Measurements from ENCODE around the gene PCNT.
A peak's percentile ranks its signal among the peaks of the same experiment; 100 is the strongest.

PCNT gene, protein sequence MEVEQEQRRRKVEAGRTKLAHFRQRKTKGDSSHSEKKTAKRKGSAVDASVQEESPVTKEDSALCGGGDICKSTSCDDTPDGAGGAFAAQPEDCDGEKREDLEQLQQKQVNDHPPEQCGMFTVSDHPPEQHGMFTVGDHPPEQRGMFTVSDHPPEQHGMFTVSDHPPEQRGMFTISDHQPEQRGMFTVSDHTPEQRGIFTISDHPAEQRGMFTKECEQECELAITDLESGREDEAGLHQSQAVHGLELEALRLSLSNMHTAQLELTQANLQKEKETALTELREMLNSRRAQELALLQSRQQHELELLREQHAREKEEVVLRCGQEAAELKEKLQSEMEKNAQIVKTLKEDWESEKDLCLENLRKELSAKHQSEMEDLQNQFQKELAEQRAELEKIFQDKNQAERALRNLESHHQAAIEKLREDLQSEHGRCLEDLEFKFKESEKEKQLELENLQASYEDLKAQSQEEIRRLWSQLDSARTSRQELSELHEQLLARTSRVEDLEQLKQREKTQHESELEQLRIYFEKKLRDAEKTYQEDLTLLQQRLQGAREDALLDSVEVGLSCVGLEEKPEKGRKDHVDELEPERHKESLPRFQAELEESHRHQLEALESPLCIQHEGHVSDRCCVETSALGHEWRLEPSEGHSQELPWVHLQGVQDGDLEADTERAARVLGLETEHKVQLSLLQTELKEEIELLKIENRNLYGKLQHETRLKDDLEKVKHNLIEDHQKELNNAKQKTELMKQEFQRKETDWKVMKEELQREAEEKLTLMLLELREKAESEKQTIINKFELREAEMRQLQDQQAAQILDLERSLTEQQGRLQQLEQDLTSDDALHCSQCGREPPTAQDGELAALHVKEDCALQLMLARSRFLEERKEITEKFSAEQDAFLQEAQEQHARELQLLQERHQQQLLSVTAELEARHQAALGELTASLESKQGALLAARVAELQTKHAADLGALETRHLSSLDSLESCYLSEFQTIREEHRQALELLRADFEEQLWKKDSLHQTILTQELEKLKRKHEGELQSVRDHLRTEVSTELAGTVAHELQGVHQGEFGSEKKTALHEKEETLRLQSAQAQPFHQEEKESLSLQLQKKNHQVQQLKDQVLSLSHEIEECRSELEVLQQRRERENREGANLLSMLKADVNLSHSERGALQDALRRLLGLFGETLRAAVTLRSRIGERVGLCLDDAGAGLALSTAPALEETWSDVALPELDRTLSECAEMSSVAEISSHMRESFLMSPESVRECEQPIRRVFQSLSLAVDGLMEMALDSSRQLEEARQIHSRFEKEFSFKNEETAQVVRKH (N-terminal part only)

DNA sequence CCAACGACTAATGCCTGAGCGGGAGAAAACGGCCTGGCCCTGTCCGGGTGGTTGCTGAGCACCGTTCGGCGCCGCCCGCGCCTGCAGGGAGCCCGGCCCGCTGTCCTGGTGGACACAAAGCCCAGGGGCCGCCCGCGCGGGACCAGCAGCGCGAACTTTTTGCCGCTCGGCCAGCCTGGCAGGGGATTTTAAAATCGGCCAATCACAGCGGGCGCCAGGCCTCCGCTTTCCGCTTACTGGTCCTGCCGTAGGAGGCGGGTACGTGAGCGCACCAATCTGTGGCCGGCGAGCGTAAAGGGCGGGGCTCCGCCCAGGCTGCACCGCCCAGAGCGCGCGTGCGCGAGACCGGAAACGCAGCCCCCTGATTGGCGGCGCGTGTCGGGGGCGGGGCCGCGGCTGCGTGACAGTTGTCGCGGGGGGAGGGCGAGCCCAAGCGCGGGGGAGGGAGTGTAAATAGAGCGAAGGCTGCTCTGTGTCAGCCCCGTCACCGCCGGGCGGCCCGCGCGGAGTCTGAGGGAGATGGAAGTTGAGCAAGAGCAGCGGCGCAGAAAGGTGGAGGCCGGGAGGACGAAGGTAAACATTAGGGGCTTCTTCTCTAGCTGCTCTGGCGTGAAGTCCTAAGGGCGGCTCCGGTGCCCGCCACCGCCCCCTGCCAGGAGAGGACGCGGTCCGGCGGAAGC is at the start of gene PCNT, which contains the start of gene C21orf58:
Gene PCNT (plus strand): TSS at position 447 of the 680 bp plus-strand sequence. CDS start 73 bp downstream, at position 520.
Gene C21orf58 (minus strand): TSS at position 161 of the 680 bp plus-strand sequence. CDS start 1,132 bp downstream, outside the sequence.
- DNase-seq (ENCODE audit: low read depth), result peak; percentile 85

- no peak for DNase-seq (ENCODE audit: low read depth)
These were observed 49.1 kb upstream of the PCNT start for GRCh38 chr21:46274797-46275390.

DNA sequence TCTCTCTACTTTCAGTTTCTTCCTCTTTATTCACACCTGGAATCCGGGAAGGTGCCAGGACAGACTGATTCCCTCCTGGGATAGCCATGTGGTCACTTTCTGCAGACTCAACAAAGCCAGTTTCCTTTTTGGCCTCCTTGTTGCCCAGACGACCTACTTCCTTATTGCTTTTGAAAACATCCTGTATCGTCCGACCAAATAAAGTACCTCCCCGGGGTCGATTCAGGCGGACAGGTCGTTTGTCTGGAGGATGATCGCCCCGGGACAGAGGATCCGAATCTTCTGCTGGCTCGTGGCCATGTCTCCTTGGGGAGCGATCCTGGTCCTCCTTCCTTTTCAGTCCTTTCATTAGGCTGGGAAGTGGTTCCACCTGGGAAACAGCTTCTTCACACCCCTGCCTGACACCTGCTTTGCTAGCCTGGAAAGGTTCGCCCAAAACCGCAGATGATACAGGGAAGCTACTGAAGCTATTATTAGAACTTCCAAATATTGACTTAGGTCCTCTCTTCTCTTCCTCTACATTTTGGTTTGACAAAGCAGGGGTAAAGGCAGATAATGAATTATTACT is 39.8 kb upstream of the PCNT start:
- no peak for DNase-seq (ENCODE audit: low read depth)

GRCh38 chr21:46284733-46285132 is 39.2 kb upstream of the PCNT start:
- DNase-seq (ENCODE audit: low read depth), result no peak

DNA sequence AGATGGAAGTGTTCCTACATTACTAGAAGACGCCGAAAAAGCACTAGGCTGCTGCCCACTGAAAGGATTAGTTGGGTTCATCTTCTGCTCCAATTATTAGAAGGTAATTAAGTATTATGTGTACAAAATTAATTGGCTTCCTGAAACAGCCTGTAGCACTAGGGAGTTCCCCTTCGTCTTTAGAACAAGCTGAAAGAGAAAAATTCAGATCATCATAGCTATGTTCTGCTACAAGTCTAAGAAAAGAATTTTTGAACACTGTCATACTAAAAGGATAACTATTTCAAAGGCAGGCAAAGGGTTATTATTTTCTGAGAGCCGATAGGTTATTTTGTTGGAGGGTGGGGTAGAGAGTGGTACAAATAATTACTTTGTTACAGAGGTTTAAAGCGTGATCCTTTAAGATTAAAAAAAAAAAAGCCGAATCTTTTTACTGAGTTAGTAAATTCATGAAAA is 38.7 kb upstream of the PCNT start, which contains the start of gene MCM3AP:
Gene MCM3AP (minus strand): TSS at position 406 of the 456 bp plus-strand sequence. CDS start 325 bp downstream, at position 81.
- no peak for DNase-seq (ENCODE audit: low read depth)

DNA sequence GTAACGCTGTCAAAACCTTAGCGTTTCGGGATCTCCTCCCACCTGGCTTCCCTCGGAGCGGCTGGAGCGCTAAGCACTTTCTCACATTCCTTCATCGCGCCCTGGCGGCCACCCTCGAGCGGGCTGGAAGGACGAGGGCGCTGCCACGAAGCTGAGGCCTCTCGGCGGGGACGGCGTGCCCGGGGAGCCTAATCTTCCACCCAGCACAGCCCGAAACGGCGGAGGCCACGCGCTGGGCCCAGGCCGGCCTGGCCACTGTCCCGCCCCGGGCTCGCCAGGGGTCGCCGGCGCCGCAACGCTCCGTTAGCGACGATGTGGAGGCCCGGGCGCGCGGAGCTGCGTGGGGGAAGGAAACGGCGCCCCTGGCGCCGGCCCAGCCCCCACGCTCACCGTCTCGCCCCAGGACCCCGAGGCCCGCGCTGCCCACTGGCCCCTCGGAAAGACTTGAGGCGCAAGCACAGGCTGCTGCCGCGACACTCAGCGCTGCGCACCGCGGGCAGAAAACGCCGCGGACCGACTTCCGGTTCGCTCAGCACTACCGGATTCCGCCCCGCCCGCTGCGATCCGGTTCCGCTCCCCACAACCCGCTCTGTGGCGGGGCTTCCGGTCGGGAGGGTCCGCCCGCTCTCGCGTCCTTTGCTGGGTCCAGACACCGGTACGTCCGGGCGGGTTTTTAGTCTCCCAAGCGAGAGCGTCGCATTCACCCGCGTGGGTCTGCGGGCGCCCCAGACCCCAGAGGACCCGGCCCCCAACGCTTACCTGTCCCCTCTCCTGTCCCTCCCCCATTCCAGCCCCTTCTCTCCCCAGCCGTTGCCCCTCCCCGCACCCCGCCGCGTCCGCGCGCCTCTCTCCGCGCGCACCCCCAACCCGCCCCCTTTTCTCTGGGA is 38.0 kb upstream of the PCNT start, which contains the start of gene YBEY:
Gene YBEY (plus strand): TSS at position 582 of the 887 bp plus-strand sequence. CDS start 572 bp downstream, outside the sequence.
- DNase-seq (ENCODE audit: low read depth), result peak; percentile 42

- no peak for DNase-seq (ENCODE audit: low read depth)
These were observed 37.3 kb upstream of the PCNT start for GRCh38 chr21:46286648-46287002.

- no peak for DNase-seq (ENCODE audit: low read depth)
These were observed 36.4 kb upstream of the PCNT start for GRCh38 chr21:46287541-46287940.

- no peak for DNase-seq (ENCODE audit: low read depth)
These were observed 34.2 kb upstream of the PCNT start for GRCh38 chr21:46289655-46290179.

GRCh38 chr21:46291561-46291960 is 32.4 kb upstream of the PCNT start:
- no peak for DNase-seq (ENCODE audit: low read depth)

GRCh38 chr21:46294647-46295176 is 29.2 kb upstream of the PCNT start:
- DNase-seq (ENCODE audit: low read depth), result peak; percentile 28

DNA sequence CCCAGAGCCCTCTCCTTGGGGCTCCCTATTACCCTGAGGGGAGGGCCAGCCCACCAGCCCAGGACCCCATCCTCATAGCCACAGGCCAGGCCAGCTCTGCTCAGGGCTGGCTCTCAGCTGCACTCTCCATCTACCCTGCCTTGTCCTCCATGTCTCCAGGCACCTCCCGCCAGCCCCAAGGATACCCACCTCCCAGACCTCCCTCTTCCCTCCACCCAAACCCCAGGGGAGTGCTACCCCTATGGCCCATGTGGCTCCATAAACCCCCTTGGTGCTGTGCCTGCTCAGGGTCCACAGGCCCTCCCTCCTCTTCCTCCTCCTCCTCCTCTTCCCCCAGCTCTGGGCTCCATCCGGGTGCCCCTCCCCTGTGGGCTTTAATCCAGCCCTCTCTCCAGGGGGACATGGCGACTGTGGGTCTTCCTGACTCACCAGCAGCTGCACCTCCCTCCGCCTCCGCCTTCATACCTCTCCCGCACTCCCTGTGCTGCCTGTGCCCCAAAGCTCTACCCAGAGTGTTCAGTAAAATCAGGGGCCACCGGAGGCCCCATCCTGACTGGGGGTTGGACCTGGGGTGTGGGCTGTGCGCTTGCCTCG is 28.7 kb upstream of the PCNT start:
- peak; percentile 59 for DNase-seq (ENCODE audit: low read depth)

GRCh38 chr21:46295996-46296752 is 27.8 kb upstream of the PCNT start:
- peak; percentile 74 for DNase-seq (ENCODE audit: low read depth)

DNA sequence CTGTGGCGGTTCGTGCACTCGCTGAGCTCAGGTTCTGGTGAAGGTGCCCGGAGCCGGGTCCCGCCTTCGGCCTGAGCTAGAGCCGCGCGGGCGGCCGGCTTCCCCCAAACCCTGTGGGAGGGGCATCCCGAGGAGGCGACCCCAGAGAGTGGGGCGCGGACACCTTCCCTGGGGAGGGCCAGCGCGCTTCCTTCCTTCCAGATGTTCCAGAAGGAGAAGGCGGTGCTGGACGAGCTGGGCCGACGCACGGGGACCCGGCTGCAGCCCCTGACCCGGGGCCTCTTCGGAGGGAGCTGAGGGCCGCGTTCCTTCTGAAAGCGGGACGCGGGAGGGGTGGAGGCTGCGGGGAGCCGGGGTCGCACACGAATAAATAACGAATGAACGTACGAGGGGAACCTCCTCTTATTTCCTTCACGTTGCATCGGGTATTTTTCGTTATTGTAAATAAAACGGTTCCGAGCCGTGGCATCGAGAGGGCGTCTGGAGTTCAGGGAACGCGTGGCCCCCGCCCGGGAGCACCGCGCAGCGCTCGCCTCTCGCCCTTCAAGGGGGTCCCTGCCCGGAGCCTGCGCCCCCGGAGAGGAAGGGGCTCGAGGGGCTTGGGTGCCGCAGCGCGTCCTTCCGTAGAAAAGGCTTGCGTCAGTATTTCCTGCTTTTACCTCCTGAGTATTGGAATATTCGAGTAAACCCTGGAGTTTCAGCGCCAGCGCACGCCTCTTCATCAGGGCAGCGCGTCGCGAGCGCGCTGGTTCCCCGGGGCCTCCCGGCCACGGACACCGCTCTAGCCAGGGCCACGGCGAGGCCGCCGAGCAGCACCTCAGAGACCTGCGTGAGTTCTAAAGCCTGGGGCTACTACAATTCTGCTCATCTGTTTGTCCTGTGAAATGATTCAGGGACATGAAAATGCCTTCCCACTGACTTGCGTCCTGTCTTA is 26.4 kb upstream of the PCNT start:
- no peak for DNase-seq (ENCODE audit: low read depth)

DNA sequence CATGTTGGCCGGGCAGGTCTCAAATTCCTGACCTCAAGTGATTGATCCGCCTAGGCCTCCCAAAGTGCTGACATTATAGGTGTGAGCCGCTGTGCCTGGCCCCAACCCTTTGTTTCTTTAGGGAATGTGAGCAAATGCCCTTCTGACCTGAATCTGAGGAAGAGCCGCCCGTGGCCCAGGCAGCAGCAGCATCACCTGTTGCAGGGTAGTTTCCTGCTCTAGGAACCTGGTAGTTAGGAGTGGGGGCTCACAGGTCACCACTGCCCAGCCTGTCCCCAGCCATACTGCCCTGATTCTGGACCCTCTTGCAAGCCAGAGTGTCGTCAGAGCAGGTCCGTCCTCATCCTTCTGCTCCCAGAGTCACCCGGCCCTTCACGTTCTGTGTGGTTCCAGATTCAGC is 24.8 kb upstream of the PCNT start:
- no peak for DNase-seq (ENCODE audit: low read depth)

- no peak for DNase-seq (ENCODE audit: low read depth)
These were observed 22.2 kb upstream of the PCNT start for GRCh38 chr21:46301759-46302158.

Data from non-pigmented ciliary epithelial cell (primary cell).